SKM-1 treated with dmso at 0.1 percent for 144 hours (cell line): Measurements from ENCODE around the gene TIMM17A.
"Not testable (repeated sequence)": the region's sequence is repeated elsewhere in the genome, so short reads cannot be mapped to it uniquely, and the experiment has no call there.

Source experiments
- DNase-seq: peaks from one replicate; lab custom pipeline; 2025; ENCODE audit not compliant: unreplicated experiment; lab: John Stamatoyannopoulos, UW

The TIMM17A gene

GRCh38 chr1:202014060-202014459 is 58.8 kb downstream of the TIMM17A start:
- no peak for DNase-seq

DNA sequence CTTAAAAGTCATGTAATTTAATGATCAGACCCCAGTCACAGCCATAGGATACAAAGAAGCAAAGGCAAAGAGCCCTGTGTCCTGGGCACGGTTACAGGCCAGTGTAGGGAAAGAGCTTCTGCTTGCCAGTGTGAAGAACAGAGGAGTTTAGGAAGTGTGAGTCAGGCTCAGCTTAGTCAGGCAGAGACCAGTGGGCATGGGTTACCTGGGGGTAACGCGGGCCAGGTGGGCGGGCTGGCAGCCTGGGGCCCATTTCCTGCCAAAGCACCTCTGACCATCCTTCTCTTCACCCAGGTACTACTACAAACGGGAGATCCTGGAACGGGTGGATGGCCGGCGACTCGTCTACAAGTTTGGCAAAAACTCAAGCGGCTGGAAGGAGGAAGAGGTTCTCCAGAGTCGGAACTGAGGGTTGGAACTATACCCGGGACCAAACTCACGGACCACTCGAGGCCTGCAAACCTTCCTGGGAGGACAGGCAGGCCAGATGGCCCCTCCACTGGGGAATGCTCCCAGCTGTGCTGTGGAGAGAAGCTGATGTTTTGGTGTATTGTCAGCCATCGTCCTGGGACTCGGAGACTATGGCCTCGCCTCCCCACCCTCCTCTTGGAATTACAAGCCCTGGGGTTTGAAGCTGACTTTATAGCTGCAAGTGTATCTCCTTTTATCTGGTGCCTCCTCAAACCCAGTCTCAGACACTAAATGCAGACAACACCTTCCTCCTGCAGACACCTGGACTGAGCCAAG is 59.8 kb downstream of the TIMM17A start:
- DNase-seq, result no peak

DNA sequence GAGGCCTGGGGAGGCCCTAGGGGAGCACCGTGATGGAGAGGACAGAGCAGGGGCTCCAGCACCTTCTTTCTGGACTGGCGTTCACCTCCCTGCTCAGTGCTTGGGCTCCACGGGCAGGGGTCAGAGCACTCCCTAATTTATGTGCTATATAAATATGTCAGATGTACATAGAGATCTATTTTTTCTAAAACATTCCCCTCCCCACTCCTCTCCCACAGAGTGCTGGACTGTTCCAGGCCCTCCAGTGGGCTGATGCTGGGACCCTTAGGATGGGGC is 60.3 kb downstream of the TIMM17A start:
- DNase-seq, result no peak

GRCh38 chr1:202016022-202016810 is 60.9 kb downstream of the TIMM17A start:
- DNase-seq, result no peak

GRCh38 chr1:202016811-202017748 is 61.8 kb downstream of the TIMM17A start:
- no peak for DNase-seq

- no peak for DNase-seq
These were observed 62.6 kb downstream of the TIMM17A start for GRCh38 chr1:202017749-202018467.

- DNase-seq, result no peak
These were observed 63.3 kb downstream of the TIMM17A start for GRCh38 chr1:202018468-202019234.

DNA sequence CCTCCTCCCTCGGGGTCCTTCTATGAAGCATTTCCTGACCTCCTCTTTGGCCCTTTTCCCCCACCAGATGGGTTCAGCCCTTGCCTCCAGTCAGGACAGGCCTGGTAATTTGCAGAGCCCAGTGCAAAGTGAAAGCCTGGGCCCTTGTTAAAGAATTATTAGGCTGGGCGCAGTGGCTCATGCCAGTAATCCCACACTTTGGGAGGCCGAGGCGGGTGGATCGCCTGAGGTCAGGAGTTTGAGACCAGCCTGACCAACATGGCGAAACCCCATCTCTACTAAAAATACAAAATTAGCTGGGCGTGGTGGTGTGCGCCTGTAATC is 63.9 kb downstream of the TIMM17A start:
- DNase-seq, result not testable (repeated sequence)
